HG02763 (cell line): ENCODE results near the gene ITGAL.
"Not testable (repeated sequence)": the region's sequence is repeated elsewhere in the genome, so short reads cannot be mapped to it uniquely, and the experiment has no call there.

ENCODE experiments used
- ATAC-seq: cut with Tn5 transposase; IDR thresholded peaks from one replicate; pipeline ENCODE4 v1.9.1; 2021; ENCODE audit warnings: mild to moderate bottlenecking, moderate library complexity; ENCODE audit not compliant: unreplicated experiment

Gene ITGAL

DNA sequence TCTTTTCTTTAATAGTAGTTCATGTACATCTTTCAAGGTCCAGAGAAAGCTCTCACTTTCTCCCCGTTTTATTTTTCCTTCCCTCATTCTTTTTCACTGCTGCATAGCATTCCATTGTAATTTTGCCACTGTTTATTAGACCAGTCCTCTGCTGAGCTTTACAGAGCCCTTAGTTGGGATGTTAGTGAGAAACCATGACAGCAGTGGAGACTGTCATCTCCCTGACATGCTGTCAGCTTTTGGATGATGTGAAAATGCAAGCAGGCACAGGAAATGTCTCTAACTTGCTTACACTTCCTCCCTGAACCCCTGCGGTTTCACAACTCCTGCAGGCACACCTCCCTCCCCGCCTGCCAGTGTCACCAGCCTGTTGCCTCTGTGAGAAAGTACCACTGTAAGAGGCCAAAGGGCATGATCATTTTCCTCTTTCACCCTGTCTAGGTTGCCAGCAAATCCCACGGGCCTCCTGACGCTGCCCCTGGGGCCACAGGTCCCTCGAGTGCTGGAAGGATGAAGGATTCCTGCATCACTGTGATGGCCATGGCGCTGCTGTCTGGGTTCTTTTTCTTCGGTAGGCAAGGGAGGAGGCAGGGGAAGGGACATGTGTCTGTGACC is at the start of gene ITGAL:
Gene ITGAL, plus strand, starts transcription at position 415 of the 615 bp plus-strand sequence. Its CDS starts 96 bp downstream, at position 511.
- ATAC-seq, result peak; percentile 50

DNA sequence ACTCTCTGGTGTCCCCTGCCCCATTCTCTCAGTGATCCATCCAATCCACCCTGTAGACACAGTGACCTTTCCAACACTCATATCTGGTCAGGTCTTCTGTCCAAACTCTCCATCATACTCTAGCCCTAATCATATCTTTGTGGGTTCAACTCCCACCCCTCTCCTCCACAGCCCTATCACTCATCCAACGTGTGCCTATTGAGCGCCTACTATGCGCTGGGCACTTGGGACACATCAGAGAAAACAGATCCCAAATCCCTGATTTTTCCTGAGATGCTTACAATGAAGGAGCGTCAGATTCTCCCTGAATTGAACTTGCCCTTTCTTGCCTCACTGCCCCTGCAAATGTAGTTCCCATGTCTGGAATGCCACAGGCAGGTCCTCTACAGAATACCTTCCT is 44.5 kb upstream of the ITGAL start:
- ATAC-seq, result no peak

DNA sequence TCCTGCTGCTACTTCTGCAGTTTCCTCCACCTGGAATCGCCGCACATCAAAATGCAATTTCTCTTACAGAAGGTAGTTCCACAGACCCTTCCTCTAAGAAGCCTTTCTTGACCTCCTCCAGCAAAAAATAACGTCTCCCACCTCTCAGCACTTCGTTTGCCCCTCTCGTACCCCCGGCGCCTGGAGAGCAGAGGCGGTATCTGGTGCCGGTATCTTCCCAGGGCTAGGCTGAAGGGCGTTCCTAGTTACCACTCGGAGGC is 43.2 kb upstream of the ITGAL start:
- ATAC-seq, result no peak

DNA sequence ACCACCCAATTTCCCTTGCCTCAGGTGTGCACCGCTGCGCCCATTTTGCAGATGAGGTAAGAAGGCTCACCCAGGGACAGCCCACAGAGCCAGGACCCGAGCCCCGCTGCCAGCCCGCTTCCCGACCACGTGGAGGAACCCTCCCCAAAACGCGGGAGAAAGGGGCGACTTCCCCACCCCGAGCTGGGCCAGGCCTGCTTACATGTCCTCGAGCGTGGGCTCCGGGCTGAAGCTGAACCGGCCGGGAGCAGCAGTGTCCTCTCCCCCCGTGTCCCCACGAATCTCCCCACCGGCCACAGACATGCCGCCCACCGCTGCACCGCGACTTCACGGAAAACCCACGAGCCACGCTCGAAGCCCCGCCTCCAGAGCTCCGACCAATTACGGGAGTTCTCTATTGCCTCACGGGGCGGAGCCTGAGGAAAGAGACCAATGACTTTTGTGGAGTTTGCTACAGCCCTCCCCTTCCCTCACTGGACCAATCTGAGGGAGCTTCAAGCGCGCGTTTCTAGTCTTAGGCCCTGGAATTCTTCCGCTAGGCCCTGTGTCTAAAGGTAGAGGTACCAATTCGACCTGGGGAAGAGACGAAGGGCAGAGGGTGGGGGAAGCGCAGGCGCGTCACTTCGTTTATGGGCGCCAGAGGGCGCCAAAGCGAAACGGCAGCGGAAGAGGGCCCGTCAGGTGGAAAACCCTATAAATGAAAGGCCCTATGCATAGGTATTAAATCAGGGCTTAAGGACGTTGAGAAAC is 42.7 kb upstream of the ITGAL start, which contains the start of gene DCTPP1:
Gene DCTPP1, minus strand, starts transcription at position 353 of the 750 bp plus-strand sequence. Its CDS starts 50 bp downstream, at position 303.
- ATAC-seq, result peak; percentile 96

DNA sequence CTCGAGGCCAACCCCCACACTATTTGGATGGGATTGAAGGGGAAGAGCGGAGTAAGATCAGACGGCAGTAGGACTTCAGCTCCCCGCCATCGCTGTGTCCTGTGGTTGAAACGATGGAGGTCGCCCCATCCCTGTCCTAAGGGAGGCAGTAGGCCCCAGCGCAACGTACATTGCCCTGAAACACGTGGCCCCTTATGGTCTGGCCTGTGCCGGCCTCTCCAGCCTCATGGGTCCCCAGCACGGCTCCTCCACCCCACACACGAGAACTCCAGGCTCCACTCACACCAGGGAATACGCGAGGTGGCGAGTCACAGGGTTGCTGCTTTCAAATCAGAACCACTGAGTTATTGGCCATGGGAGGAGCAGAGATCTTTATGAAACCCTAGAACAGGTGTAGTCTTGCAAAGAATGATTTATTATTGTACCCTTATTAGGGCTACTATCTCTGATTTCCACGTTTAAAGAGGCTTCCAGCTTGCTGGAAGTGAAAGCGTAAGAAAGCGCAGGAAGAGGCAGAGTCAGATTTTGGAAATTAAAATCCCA is 42.0 kb upstream of the ITGAL start:
- ATAC-seq, result peak; percentile 9

DNA sequence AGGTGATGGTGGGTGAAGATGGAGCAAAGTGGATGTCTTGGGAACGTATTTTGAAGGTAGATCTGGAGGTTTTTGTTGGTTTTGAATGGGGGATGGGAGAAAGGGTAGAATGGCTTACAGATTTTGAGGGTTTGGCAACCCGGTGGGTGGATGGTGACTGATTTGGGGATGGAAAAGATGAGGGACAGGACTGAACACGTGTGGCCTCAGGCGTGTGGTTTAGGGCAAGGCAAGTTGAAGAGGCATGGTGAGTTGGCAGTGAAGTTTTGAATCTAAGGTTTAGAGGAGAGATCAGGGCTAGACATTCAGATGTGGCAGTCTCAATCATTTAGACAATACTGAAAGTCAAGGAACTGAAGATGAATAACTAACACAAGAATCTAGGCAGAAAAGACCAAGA is 37.7 kb upstream of the ITGAL start:
- no peak for ATAC-seq

DNA sequence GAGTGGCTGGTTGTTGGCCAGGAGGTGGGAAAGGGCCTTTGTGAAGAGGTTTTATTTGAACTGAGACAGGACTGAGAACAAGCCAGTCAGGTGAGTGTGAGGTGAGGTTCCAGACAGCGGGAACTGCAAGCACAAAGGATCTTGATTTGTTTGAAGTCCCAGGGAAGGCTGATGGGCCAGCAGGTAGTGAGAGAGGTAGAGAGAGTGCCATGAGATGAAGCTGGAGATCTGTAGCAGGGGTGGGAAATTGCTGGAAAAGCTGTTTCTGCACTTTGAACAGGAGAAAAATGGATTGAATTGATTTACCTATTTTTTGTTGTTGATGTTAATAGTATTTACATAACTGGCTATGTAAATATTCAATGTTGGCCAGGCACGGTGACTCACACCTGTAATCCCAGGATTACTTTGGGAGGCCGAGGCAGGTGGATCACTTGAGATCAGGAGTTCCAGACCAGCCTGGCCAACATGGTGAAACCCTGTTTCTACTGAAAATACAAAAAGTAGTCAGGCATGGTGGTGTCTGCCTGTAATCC is 35.0 kb upstream of the ITGAL start:
- no peak for ATAC-seq

DNA sequence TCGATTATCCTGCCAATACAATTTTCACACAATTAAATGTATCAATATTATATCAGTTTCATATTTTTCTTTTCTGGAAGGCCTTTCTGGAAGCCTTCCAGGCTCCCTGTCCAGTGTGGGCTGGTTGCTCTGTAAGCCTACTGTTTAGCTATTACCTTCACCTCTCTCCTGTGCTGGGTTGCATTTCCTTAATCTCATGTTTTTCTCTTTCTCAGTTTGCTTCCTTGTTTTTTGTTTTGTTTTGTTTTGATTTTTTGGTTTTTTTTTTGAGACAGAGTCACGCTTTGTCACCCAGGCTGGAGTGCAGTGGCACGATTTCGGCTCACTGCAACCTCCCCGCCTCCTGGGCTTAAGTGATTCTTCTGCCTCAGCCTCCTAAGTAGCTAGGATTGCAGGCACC is 33.7 kb upstream of the ITGAL start:
- no peak for ATAC-seq

DNA sequence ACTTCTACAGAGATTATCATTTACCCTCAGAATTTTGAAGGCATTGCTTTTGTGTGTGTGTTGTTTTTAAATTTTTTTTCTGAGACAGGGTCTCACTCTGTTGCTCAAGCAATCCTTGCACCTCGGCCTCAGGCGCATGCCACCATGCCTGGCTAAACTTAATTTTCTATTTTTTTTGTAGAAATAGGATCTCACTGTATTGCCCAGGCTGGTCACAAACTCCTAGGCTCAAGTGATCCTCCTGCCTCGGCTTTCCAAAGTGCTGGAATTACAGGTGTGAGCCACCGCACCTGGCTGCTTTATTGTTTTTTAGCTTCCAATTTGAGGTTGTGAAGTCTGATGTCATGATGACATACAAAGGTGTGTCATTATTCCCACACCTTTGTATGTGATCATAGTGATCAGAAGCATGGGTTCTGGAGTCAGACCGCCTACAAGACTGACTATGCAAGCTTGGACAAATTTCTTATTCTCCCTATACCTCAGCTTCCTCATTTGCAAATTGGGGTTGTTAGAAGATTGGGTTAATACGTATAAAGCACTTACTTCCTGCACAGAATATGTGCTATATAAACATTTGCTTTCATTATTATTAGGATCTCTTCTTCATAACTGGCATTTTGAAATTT is 32.7 kb upstream of the ITGAL start:
- ATAC-seq, result no peak

DNA sequence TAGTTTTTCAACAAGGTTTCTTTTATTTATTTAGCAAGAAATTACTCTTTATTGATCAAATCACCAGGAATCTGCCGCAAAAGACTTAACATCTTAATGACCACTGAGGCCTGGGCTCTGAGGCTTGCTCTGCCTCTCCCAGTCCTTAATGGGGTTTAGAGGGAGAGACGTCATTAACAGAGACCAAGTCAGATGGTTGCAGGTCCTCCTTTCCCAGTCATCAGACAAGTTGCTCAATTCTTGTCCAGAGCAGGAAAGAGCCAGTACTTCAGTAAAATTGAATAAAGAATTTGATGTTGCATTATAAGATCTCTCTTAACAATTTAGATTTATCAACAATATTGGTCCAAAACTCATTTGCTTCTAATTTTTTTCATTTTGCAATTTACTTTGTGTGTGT is 28.9 kb upstream of the ITGAL start:
- ATAC-seq, result no peak

DNA sequence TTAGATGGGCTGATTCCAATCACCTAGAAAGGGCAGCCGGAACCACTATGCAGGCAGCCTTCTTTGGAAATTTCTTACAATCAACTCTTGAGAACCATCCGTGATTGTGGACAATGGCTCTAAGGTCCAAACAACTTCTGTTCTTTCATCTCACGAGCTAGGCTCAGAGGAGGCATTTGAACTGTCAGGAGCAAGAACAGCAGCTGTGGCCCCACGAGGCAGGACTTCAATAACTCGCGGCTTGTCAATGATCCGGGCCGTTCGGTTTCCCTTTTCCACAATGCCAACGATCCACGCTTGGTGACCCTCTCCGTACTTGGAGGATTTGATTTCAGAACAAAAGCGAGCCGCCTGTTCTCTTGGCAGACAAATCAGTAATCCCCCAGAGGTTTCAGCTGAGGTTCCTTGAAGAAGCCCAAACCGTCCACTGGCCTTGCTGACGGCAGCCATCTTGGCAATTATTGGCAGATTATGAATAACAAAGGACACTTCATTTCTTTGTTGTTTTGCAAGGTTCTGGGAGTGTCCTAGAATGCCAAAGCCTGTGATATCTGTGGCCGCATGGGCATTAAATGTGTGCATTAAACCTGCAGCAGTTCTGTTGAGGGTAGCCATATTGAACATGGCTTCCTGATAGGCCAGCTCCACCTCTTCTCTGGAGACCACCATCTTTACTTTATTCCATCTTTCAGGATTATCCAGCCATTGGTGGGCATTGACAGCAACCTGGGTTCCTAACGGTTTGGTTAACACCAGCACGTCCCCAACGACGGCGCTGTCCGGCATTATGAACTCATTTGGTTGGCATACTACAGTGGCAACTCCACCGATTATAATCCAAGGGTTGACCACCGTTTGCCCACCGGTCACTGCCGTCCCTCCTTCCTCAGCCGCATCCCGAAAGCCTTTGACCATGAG is 28.1 kb upstream of the ITGAL start:
- no peak for ATAC-seq

DNA sequence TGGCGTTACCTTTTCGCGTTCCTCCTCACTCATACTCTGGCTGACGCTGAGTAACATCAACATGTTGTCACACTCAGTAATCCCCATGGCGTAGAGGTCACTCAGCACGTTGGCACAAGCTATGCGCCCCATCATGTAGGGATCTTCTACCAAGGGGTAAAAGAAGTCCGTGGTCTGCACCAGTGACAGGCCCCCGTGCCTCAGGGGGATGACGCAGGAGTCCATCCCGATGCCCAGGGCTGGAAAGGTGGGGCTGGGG is 27.5 kb upstream of the ITGAL start:
- peak; percentile 8 for ATAC-seq

DNA sequence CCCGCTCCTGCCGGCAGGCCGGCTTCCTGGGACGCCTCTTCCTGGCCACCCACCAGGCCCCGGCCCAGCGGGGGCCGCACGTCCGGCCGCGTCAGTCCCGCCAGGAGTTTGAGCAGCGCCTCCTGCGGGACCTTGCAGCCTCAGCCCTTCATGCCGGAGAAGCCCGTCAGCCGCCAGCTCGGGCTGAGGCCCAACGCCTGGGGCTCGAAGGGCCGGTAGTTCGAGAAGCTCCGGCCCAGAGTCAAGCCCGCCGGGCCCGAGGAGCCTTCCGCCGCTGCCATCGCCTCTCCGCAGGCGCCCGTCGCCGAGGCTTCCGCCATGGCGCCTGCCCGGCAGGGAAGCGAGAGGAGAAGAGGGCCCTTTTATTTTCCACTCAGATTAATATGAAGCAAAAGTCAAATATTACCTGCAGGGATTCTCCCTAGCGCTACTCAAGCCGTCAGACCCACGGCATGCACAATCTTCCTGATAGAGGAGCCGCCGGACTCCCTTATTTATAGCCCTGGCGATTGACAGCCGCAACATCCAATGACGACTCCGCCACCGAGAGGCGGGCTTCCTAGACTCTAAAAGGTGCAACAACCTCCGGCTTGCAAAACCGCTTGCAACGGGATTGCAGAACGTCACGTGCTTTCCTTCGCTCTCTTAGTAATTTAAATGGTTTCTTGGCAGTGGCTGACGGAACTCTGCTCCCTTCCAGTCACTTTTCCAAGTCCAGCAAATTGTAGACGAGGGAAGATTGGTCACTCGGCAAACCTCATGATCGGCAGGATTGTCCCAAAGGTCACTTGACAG is 26.9 kb upstream of the ITGAL start, which contains the start of gene SEPHS2:
Gene SEPHS2, minus strand, starts transcription at position 467 of the 795 bp plus-strand sequence. Its CDS starts 147 bp downstream, at position 320.
- peak; percentile 88 for ATAC-seq

DNA sequence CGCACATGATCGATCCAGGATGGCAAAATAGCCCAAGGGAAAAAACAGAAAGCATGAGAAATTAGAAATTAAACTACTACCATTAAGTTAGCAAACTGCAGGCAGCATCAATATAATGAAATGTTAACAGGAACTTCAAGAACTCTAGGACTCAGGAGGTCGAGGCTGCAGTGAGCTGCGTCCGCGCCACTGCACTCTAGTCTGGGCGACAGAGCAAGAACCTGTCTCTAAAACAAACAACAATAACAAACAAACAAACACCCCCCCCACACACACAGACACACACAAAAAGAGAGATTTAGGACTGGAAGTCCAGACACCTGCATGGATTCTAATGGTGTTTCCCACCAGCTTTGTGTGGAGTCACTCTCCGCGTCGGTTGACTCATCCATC is 26.3 kb upstream of the ITGAL start:
- ATAC-seq, result no peak

DNA sequence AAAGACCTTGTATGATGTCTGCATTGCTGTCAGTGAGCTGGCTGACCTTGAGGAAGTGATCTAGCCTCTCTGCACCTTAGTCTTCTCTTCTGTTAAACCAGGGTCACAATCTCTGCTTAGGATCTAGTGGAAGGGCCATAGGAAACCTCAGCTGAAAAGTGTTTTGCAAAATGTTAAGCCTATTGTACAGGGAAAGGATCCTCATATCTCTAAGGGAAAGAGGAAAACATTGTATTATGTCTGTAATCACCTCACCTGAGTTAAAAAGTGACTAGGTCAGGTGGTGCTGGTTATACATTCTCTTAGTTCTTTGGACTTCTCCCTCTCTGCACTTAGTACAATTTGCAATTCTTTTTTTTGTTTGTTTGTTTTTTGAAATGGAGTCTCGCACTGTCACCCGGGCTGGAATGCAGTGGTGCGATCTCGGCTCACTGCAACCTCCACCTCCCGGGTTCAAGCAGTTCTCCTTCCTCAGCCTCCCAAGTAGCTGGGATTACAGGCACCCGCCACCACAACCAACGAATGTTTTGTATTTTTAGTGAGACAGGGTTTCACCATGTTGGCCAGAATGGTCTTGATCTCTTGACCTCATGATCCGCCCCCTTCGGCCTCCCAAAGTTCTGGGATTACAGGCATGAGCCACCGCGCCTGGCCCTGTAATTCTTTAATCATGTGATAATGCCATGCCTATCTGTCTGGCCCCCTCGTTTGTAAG is 24.9 kb upstream of the ITGAL start:
- no peak for ATAC-seq

DNA sequence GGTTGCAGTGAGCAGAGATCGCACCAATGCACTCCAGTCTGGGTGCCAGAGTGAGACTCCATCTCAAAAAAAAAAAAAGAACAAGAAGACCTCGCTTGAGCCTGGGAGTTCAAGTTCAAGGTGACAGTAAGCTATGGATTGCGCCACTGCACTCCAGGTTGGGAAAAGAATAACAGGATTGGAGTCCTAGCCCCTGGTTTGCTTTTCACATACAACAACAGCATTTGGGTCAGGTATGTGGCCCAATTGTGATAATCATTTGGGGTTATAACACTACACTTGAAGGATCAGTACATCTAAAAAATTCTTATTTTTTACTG is 23.5 kb upstream of the ITGAL start:
- no peak for ATAC-seq

DNA sequence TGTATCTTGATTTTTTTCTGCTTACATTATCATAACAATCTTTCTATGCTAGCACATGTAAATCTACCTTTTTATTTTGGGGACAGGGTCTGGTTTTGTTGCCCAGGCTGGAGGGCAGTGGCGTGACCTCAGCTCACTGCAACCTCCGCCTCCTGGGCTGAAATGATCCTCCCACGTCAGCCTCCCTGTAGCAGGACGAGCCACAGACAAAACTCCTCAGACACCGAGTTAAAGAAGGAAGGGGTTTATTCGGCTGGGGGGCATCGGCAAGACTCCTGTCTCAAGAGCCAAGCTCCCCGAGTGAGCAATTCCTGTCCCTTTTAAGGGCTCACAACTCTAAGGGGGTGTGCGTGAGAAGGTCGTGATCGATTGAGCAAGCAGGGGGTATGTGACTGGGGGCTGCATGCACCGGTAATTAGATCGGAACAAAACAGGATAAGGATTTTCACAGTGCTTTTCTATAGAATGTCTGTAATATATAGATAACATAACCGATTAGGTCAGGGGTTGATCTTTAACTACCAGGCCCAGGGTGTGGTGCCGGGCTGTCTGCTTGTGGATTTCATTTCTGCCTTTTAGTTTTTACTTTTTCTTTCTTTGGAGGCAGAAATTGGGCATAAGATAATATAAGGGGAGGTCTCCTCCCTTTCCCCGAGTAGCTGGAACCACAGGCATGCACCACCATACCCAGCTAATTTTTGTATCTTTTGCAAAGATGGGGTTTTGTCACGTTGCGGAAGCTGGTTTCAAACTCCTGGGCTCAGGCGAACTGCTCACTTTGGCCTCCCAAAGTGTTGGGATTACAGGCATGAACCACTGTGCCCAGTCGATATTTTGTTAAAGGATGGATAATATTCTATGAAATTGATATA is 19.6 kb upstream of the ITGAL start:
- ATAC-seq, result not testable (repeated sequence)

DNA sequence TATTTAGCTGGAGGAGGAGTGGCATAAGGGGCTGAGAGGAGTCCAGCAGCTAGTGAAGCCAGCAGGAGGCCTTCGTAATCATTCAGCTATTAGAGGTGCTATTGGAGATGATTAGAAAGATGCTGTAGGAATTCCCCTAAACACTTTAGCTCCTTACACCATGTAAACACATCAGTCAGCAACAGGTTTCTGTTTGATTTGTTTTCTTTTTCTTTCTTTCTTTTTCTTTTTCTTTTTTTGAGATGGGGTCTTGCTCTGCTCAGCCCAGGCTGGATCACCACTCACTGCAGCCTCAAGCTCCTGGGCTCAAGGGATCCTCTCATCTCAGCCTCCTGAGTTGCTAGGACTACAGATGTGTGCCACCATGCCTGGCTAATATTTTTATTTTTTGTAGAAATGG is 16.2 kb upstream of the ITGAL start:
- no peak for ATAC-seq

DNA sequence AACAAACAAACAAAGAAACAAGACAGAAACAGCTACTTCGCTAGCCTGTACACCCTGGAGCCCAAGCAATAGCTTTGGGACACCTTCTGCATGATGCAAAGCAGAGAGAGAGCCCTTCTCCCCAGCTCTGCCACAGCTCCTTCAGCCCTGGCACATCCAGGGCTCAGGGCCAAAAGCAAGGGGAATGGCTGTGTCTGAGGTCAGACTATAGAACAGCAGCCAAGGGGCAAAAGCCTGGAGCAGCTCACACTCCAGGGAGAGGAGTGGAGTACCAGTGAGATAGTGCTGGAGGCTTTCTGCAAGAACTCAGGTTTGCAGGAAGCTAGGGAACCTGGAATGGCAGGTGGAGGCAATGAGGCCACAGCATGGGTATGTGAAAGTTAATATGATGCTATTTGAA is 15.3 kb upstream of the ITGAL start:
- ATAC-seq, result no peak
